GM20000 (cell line): ENCODE data around the gene FAM110D.

Source experiments
- DNase-seq: peaks from one replicate; pipeline ENCODE4 v3.0.0; 2012; ENCODE audit warnings: low spot score
- TF ChIP-seq, protein P1 (sequence below): IDR thresholded peaks from 2 replicates; pipeline ENCODE4 v1.5.1; 2012; ENCODE audit warnings: mild to moderate bottlenecking, control low read depth; ENCODE audit errors: extremely low read depth, missing control alignments

FAM110D gene

GRCh38 chr1:26114165-26114927 is 44.5 kb upstream of the FAM110D start:
- no peak for DNase-seq
- TF ChIP-seq, protein P1, sequence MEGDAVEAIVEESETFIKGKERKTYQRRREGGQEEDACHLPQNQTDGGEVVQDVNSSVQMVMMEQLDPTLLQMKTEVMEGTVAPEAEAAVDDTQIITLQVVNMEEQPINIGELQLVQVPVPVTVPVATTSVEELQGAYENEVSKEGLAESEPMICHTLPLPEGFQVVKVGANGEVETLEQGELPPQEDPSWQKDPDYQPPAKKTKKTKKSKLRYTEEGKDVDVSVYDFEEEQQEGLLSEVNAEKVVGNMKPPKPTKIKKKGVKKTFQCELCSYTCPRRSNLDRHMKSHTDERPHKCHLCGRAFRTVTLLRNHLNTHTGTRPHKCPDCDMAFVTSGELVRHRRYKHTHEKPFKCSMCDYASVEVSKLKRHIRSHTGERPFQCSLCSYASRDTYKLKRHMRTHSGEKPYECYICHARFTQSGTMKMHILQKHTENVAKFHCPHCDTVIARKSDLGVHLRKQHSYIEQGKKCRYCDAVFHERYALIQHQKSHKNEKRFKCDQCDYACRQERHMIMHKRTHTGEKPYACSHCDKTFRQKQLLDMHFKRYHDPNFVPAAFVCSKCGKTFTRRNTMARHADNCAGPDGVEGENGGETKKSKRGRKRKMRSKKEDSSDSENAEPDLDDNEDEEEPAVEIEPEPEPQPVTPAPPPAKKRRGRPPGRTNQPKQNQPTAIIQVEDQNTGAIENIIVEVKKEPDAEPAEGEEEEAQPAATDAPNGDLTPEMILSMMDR: no peak

DNA sequence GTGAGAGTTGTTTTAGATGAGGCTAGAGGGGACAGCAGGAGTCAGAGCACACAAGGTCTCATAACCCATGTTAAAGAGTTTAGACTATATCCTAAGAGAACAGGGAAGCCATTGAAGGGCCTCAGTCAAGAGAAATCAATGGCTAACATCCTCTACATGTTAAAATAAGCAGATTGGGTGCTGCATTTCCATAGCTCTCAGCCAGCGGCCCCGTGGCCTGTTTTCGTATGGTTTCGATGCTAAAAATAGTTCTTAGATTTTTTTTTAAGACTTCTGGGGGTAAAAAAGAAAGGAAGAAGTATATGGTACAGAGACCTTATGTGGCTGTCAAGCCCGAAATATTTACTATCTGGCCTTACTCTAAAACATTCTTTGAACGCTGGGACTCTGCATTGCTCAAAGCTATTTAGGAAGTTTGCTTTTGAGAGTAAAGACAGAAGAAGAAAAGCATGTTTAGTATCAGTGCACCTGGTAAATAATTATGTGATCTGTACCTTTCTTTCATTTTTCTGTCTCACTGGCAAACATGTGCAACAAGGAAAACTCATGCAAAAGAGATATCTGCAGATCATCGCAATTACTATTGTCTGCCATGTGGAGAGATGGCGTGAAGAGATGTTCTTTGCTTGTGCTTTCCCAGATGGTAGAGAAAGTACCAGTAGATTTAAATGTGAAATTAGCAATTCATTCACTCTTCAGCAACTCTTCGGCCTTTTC is 38.8 kb upstream of the FAM110D start:
- peak; percentile 37 for DNase-seq

GRCh38 chr1:26121854-26122773 is 36.8 kb upstream of the FAM110D start:
- no peak for DNase-seq
- TF ChIP-seq, protein P1: no peak

More for the DNA sequence above, 38.8 kb upstream of the FAM110D start:
- TF ChIP-seq, protein P1: no peak

- TF ChIP-seq, protein P1: no peak
- DNase-seq: no peak
Observed at GRCh38 chr1:26122988-26123973, 35.6 kb upstream of the FAM110D start.

- no peak for DNase-seq
Observed at GRCh38 chr1:26124418-26125331, 34.2 kb upstream of the FAM110D start.

More at GRCh38 chr1:26124418-26125331, 34.2 kb upstream of the FAM110D start:
- TF ChIP-seq, protein P1: no peak
